SKM-1 treated with dmso at 0.1 percent for 144 hours (cell line): Measurements from ENCODE around the gene FABP1.

Experiments used
- DNase-seq: peaks from one replicate; lab custom pipeline; 2025; ENCODE audit not compliant: unreplicated experiment; lab: John Stamatoyannopoulos, UW

FABP1 gene

GRCh38 chr2:88127888-88128653, at the start of gene FABP1:
TSS of gene FABP1 (minus strand) at chr2:88128062. CDS start at chr2:88128017, 45 bp downstream.
- DNase-seq: no peak

- no peak for DNase-seq
Observed at GRCh38 chr2:88177556-88177955, 49.7 kb upstream of the FABP1 start.

GRCh38 chr2:88176352-88176984, 48.6 kb upstream of the FABP1 start:
- no peak for DNase-seq

- no peak for DNase-seq
Observed at GRCh38 chr2:88172882-88173281, 45.0 kb upstream of the FABP1 start.

GRCh38 chr2:88171966-88172365, 44.1 kb upstream of the FABP1 start:
- no peak for DNase-seq

GRCh38 chr2:88170472-88170892, 42.6 kb upstream of the FABP1 start:
- DNase-seq: no peak

GRCh38 chr2:88168386-88168785, 40.5 kb upstream of the FABP1 start:
- no peak for DNase-seq

- DNase-seq: no peak
Observed at GRCh38 chr2:88167740-88168139, 39.9 kb upstream of the FABP1 start.

GRCh38 chr2:88165332-88166003, 37.6 kb upstream of the FABP1 start:
- no peak for DNase-seq

- DNase-seq: no peak
Observed at GRCh38 chr2:88161446-88162244, 33.8 kb upstream of the FABP1 start.

- no peak for DNase-seq
Observed at GRCh38 chr2:88160517-88160916, 32.7 kb upstream of the FABP1 start.

GRCh38 chr2:88159955-88160415, 32.1 kb upstream of the FABP1 start:
- peak; percentile 78 for DNase-seq

- no peak for DNase-seq
Observed at GRCh38 chr2:88159481-88159880, 31.6 kb upstream of the FABP1 start.

GRCh38 chr2:88148929-88149438, 21.1 kb upstream of the FABP1 start:
- DNase-seq: no peak

- DNase-seq: no peak
Observed at GRCh38 chr2:88147145-88147544, 19.3 kb upstream of the FABP1 start.

- DNase-seq: no peak
Observed at GRCh38 chr2:88146590-88146989, 18.7 kb upstream of the FABP1 start.

- DNase-seq: no peak
Observed at GRCh38 chr2:88144914-88145497, 17.1 kb upstream of the FABP1 start.

GRCh38 chr2:88144271-88144670, 16.4 kb upstream of the FABP1 start:
- no peak for DNase-seq

GRCh38 chr2:88141952-88142351, 14.1 kb upstream of the FABP1 start:
- DNase-seq: no peak

GRCh38 chr2:88139804-88140203, 11.9 kb upstream of the FABP1 start:
- no peak for DNase-seq
